ENCODE measurements around the gene SMURF2. TPM values are rescaled to one million over a fixed set of nuclear protein-coding genes. Genes with fewer than 3 reads are reported as not detected.

The SMURF2 gene
- total and polyA plus RNA-seq, 9 of the 15 experiments (the other 6 are each of a cell fraction or from before 2014, with no cell fraction given) = 3.8 to 22.0 (median 14.8) TPM

GRCh38 chr17:64572682-64573154 lies 89.4 kb downstream of the SMURF2 start (continued):
- TF ChIP-seq THAP12 (CRISPR knock-in tag; IDR thresholded peaks at IDR 0.05) = no peak
- TF ChIP-seq MEF2D (tag; conservative IDR thresholded peaks at IDR 0.05; ENCODE audit: low read depth) = no peak
- no peak for TF ChIP-seq ZBED1 (IDR thresholded peaks at IDR 0.05)
- no peak for TF ChIP-seq KAT2B (IDR thresholded peaks at IDR 0.05; ENCODE audit: low read depth, low read length)
- peak; percentile 83 for TF ChIP-seq LEF1 (IDR thresholded peaks at IDR 0.05)
- TF ChIP-seq GATAD2B (IDR thresholded peaks at IDR 0.05; ENCODE audit: borderline replicate concordance) = no peak
- TF ChIP-seq HDAC6 (IDR thresholded peaks at IDR 0.05; ENCODE audit: low read depth, low read length) = no peak
- no peak for TF ChIP-seq ZNF217 (CRISPR knock-in tag; IDR thresholded peaks at IDR 0.05)
- peak; percentile 25 for TF ChIP-seq MEIS2 (IDR thresholded peaks at IDR 0.05; ENCODE audit: partially characterized antibody)
- TF ChIP-seq EP400 (IDR thresholded peaks at IDR 0.05) = peak; percentile 75
- TF ChIP-seq ZKSCAN8 (CRISPR knock-in tag; IDR thresholded peaks at IDR 0.05) = no peak
- no peak for TF ChIP-seq CEBPZ (IDR thresholded peaks at IDR 0.05; ENCODE audit: borderline replicate concordance, low read depth, low read length)
- TF ChIP-seq ZBTB1 (CRISPR knock-in tag; IDR thresholded peaks at IDR 0.05; ENCODE audit: borderline replicate concordance, low read depth) = no peak
- 0 out of 2 replicates have a peak, but pooled peaks have one; percentile 14 for TF ChIP-seq FOXM1 (IDR thresholded peaks at IDR 0.05; ENCODE audit: low read depth)
- no peak for TF ChIP-seq FOXM1 (CRISPR knock-in tag; IDR thresholded peaks at IDR 0.05; ENCODE audit: low read depth)
- TF ChIP-seq RUNX1 (IDR thresholded peaks at IDR 0.05; ENCODE audit: low read depth) = no peak
- TF ChIP-seq ZNF449 (CRISPR knock-in tag; IDR thresholded peaks at IDR 0.05) = no peak
- TF ChIP-seq ZNF239 (CRISPR knock-in tag; IDR thresholded peaks at IDR 0.05) = no peak; the same call in 1 of the 2 replicates
- no peak for TF ChIP-seq E2F5 (CRISPR knock-in tag; IDR thresholded peaks at IDR 0.05)
- TF ChIP-seq ZNF146 (CRISPR knock-in tag; IDR thresholded peaks at IDR 0.05; ENCODE audit: unreplicated experiment) = no peak
- no peak for TF ChIP-seq NFATC3 (IDR thresholded peaks at IDR 0.05)
- no peak for TF ChIP-seq NFIC (IDR thresholded peaks at IDR 0.05)
- peak; percentile 67; the same call in 1 of the 2 replicates for TF ChIP-seq CREB1 (IDR thresholded peaks at IDR 0.05)
- TF ChIP-seq CREB1 (CRISPR knock-in tag; IDR thresholded peaks at IDR 0.05) = no peak; the same call in 1 of the 2 replicates

Measured in K562 (cell line).